ENCODE measurements around the gene ICAM2.

DNA sequence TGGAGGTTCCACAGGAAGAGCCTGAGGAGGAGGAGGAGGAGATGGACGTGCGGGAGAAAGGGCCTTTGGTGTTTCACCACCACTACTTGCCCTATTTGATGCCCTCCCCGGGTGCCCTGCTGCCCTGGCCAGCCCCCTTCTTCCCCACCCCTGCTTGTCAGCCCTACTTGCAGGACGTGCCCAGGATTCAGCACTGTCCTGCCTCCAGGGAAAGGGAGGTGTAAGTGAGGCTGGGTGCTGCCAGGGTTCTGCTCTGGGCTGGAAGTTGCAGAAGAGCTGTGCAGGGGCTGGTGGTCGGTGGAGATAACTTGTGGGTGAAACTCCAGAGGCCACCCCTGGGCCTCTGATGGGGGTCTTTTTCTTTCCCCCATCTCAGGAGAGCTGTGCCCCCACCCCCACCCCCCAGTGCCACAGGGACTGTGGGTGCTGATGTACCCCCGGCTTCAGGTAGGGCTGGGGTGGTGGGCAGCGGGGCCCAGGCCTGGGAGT is 19.3 kb downstream of the ICAM2 start:
- TF ChIP-seq, protein P1, sequence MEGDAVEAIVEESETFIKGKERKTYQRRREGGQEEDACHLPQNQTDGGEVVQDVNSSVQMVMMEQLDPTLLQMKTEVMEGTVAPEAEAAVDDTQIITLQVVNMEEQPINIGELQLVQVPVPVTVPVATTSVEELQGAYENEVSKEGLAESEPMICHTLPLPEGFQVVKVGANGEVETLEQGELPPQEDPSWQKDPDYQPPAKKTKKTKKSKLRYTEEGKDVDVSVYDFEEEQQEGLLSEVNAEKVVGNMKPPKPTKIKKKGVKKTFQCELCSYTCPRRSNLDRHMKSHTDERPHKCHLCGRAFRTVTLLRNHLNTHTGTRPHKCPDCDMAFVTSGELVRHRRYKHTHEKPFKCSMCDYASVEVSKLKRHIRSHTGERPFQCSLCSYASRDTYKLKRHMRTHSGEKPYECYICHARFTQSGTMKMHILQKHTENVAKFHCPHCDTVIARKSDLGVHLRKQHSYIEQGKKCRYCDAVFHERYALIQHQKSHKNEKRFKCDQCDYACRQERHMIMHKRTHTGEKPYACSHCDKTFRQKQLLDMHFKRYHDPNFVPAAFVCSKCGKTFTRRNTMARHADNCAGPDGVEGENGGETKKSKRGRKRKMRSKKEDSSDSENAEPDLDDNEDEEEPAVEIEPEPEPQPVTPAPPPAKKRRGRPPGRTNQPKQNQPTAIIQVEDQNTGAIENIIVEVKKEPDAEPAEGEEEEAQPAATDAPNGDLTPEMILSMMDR (IDR thresholded peaks at IDR 0.05), result no peak
- no peak for TF ChIP-seq EZH2 (IDR thresholded peaks at IDR 0.05; ENCODE audit: borderline replicate concordance, insufficient read depth, low read depth, low read length, poor library complexity, severe bottlenecking)
